SIG-M5 (cell line): ENCODE results near the gene ZNF746.

Experiments used
- DNase-seq: peaks from one replicate; lab custom pipeline; 2025; lab: John Stamatoyannopoulos, UW

ZNF746 gene

DNA sequence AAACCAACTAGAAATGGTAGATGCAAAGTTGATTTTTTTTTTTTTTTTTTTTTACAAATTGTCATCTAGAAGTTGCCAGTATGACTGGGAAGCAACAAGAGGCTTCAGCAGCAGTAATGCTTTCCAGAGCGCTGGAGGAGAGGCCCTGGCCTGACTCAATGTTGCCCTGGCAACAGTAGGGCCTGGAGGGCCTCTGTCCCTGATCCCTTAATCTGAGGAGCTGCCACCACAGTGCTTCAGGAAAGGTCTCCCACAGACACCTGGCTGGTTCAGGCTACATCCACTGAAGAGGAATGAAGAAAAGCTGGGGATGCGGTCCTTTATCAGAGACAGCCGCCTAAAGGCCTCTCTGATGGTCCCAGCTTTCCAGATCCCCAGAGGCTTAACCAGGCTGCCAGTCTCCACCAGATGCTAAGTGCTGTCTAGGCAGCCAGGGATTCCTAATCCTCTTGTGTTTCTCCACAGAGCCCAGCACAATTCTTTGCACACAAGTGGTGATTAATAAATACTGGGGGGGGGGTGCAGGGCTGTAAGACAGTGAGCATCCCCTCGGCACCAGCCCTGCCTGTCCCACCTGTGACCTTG is 70.4 kb downstream of the ZNF746 start:
- no peak for DNase-seq

DNA sequence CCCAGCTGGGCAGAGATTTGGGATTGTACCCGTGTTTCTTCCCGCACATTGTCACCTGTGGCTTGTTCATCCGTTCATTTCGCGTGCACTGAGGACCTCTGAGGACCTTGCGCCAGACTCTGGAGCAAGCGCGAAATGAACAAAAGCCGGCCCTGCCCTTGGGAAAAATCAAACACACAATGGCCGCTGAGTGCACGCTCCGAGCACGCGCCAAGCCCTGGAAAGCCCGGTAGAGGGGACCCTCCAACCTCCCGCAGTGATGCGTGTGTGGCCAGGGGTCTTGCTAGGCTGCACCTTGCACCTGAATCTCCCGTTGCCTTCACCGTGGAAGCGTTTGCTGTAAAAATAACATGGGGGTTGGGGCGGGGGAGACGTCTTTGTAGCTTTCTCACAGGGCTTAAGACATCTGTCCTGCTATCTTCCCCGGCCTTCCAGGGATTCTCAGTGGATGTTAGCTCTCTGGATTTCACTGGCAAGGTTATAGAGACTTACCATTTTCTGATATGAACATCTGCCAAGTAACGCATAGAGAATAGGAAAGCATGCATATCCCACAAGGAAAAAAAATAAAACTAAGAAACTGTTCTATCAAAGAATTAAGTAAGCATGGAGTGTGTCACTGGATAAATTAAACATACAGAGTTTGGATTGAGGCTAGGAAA is 74.0 kb downstream of the ZNF746 start:
- no peak for DNase-seq

DNA sequence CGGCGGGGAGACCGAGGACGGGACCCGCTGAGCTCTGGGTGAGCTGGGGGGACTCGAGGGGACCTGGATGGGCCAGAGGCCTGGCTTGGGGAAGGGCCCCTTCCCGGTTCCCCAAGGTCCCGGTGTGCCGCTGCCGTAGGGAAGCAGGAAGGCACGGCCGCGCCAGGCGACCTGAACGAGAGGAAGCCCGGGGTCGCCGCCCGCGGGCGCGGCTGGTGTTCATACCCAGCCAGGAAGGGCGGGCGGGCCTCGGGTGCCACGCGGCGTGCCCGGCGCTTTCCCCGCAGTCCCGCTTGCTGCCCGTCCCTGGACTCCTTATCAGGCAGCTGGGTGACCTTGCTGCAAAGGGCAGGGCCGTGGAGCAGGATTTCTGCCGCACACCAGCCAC is 74.7 kb downstream of the ZNF746 start:
- DNase-seq: no peak
